ENCODE results near the gene FAR1.

Gene FAR1

DNA sequence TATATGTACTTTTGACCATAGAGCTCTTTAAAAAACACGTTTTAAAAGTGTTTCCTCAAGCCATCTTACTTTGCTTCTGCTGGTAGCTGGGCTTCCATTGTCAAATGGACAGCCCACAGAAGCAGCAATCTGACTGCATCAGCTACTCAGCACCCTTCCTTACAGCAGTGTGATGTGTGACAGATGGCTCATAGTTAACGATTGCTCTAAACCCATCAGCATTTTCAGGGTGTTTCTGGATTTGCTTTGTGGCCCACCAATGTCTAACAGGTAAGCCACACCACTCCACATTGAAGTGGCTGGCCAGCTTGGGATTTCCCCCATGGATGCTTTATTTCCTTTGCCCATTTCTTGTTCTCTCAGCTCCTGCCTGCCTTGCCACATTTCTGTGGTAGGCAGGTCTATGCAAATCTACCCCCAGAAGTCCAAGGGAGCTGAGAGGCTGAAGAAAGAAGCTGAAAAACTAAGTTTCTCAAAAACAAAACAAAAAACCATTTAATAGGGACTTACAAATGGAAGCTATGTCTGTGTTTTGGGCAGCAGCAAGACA, 7.3 kb upstream of the FAR1 start:
- DNase-seq, result no peak
- in situ Hi-C loops (cut with HindIII; ENCODE audit: low pct_ligation_motif_present, low sequenced_read_pairs), result no loop called here
- no peak overlapping the region for H3K27ac ChIP-seq
- TF ChIP-seq, protein P1, sequence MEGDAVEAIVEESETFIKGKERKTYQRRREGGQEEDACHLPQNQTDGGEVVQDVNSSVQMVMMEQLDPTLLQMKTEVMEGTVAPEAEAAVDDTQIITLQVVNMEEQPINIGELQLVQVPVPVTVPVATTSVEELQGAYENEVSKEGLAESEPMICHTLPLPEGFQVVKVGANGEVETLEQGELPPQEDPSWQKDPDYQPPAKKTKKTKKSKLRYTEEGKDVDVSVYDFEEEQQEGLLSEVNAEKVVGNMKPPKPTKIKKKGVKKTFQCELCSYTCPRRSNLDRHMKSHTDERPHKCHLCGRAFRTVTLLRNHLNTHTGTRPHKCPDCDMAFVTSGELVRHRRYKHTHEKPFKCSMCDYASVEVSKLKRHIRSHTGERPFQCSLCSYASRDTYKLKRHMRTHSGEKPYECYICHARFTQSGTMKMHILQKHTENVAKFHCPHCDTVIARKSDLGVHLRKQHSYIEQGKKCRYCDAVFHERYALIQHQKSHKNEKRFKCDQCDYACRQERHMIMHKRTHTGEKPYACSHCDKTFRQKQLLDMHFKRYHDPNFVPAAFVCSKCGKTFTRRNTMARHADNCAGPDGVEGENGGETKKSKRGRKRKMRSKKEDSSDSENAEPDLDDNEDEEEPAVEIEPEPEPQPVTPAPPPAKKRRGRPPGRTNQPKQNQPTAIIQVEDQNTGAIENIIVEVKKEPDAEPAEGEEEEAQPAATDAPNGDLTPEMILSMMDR (IDR thresholded peaks at IDR 0.05; ENCODE audit: low read depth, low read length, missing control alignments), result no peak
- no peak overlapping the region for H3K4me3 ChIP-seq (ENCODE audit: low read depth, low read length)
- H3K36me3 ChIP-seq (replicated peaks), result no peaks in the 10 kb centered on the region
- no peaks in the 10 kb centered on the region for H3K27me3 ChIP-seq (replicated peaks)

- H3K4me3 ChIP-seq (ENCODE audit: low read depth, low read length), result no peak overlapping the region
- TF ChIP-seq, protein P1 (IDR thresholded peaks at IDR 0.05; ENCODE audit: low read depth, low read length, missing control alignments), result no peak
- H3K27me3 ChIP-seq (replicated peaks), result no peaks in the 10 kb centered on the region
- peak; percentile 44 for DNase-seq
- H3K27ac ChIP-seq, result no peak overlapping the region
- no peaks in the 10 kb centered on the region for H3K36me3 ChIP-seq (replicated peaks)
- in situ Hi-C loops (cut with HindIII; ENCODE audit: low pct_ligation_motif_present, low sequenced_read_pairs), result no loop called here
Measured at GRCh38 chr11:13663631-13664071, 4.8 kb upstream of the FAR1 start.

DNA sequence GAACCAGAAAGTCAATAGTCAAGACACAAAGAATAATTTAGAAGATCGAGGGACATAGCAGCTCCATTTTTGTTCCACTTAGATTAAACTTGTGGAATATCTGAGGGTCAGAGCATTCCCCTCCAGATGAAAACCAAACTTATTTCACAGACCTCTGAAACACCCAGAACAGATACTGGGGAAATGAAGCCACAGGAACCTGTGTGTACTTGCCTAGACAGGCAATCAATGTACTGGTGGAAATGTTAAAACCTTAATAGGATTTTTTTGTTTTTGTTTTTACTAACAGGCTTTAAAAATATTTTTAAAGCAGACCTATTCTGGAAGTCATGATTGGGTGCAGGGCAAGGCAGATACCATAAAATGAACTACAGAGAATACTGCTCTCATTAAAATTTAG, 4.1 kb upstream of the FAR1 start:
- TF ChIP-seq, protein P1 (IDR thresholded peaks at IDR 0.05; ENCODE audit: low read depth, low read length, missing control alignments), result no peak
- Histone ChIP-seq H3K36me3 (replicated peaks) (no peaks in the 10 kb centered on the region), H3K27me3 (replicated peaks) (no peaks in the 10 kb centered on the region), H3K27ac (no peak overlapping the region), H3K4me3 (ENCODE audit: low read depth, low read length) (no peak overlapping the region)
- in situ Hi-C loops (cut with HindIII; ENCODE audit: low pct_ligation_motif_present, low sequenced_read_pairs), result no loop called here
- DNase-seq, result no peak

DNA sequence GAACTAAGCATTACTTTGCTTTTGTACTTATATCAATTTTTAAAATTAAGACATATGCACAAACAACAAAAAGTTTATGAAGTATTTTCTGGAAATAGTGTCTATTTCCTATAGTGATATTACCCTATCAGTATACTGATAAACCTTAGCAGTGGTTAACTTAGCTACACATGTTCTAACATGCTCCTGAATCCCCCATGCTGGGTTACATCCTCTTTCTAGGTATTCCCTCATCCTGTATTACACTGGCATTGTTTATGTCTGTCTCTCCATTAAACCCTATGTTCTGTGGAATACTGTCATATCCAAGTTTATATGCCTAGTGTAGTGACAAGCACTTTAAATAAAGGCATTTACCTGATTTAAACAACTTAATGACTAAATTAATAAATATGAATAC, 1.8 kb upstream of the FAR1 start:
- DNase-seq, result no peak
- H3K4me3 ChIP-seq (ENCODE audit: low read depth, low read length), result no peak overlapping the region
- no peak overlapping the region for H3K27ac ChIP-seq
- H3K36me3 ChIP-seq (replicated peaks), result no peaks in the 10 kb centered on the region
- in situ Hi-C loops (cut with HindIII; ENCODE audit: low pct_ligation_motif_present, low sequenced_read_pairs), result no loop called here
- TF ChIP-seq, protein P1 (IDR thresholded peaks at IDR 0.05; ENCODE audit: low read depth, low read length, missing control alignments), result no peak
- H3K27me3 ChIP-seq (replicated peaks), result no peaks in the 10 kb centered on the region

- TF ChIP-seq, protein P1 (IDR thresholded peaks at IDR 0.05; ENCODE audit: low read depth, low read length, missing control alignments), result no peak
- DNase-seq, result no peak
- peak overlapping the region; percentile 77 for H3K4me3 ChIP-seq (ENCODE audit: low read depth, low read length)
- no peak overlapping the region for H3K27ac ChIP-seq
- no peaks in the 10 kb centered on the region for H3K36me3 ChIP-seq (replicated peaks)
- no peaks in the 10 kb centered on the region for H3K27me3 ChIP-seq (replicated peaks)
- in situ Hi-C loops (cut with HindIII; ENCODE audit: low pct_ligation_motif_present, low sequenced_read_pairs), result no loop called here
Measured at GRCh38 chr11:13667245-13667644, 1.2 kb upstream of the FAR1 start.

DNA sequence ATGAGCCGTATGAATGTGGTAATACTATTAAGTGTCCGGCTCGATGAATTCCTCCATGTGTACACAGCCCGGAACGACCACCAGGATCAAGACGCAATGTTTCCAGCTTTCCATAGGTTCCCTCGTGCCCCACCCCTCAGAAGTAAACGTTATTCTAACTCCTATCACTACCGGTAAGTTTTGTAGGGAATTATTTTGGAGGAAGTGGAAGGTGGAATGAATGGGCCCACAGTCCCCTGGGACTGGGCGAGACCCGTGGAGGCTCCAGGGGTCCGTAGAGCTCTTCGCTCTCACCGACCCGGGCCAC, 720 bp upstream of the FAR1 start:
- H3K27ac ChIP-seq, result peak overlapping the region; percentile 65

More for the DNA sequence above, 720 bp upstream of the FAR1 start:
- Histone ChIP-seq H3K36me3 (replicated peaks) (no peaks in the 10 kb centered on the region), H3K4me3 (ENCODE audit: low read depth, low read length) (peak overlapping the region; percentile 77), H3K27me3 (replicated peaks) (no peaks in the 10 kb centered on the region)
- TF ChIP-seq, protein P1 (IDR thresholded peaks at IDR 0.05; ENCODE audit: low read depth, low read length, missing control alignments), result no peak
- no peak for DNase-seq
- in situ Hi-C loops (cut with HindIII; ENCODE audit: low pct_ligation_motif_present, low sequenced_read_pairs), result no loop called here

All from brain microvascular endothelial cell (primary cell).